H1 (cell line): Measurements from ENCODE around the gene DEDD2. TPM values are rescaled to one million over a fixed set of nuclear protein-coding genes. Genes with fewer than 3 reads are reported as not detected.

Source experiments
- CTCF ChIA-PET: fragments of 300-600 bp; sonication (Branson Sonifier 250); formaldehyde crosslinking; loops from one replicate; lab custom pipeline; 2021; ENCODE audit not compliant: partially characterized antibody; lab: Charles Lee
- POLR2A ChIA-PET: fragments of 300-600 bp; sonication (Branson Sonifier 250); formaldehyde crosslinking; loops from one replicate; lab custom pipeline; 2021; ENCODE audit warnings: inconsistent platforms; ENCODE audit not compliant: partially characterized antibody; lab: Charles Lee
- DNase-seq, 2 experiments: peaks; one replicate each; pipeline versions ENCODE4 v3.0.0 to v3.0.0-alpha.2; 2010 to 2022; ENCODE audit warnings: low spot score in 2 of 2, low read depth in 1 of 2, mixed read lengths in 1 of 2
- FAIRE-seq: peaks from 2 replicates; lab custom pipeline; 2011; peaks lifted over from hg19 to GRCh38; lab: Jason Lieb, UNC
- H2AFZ ChIP-seq: 2 replicates; pipeline ENCODE4 v1.8.1; 2012; ENCODE audit warnings: low read length, inconsistent platforms
- H2AK5ac ChIP-seq: 2 replicates; pipeline ENCODE4 v1.6.1; 2013; ENCODE audit warnings: low read depth, low read length
- H2BK120ac ChIP-seq: replicated peaks from 2 replicates; pipeline ENCODE3; 2013; ENCODE audit warnings: low read depth, low read length, inconsistent platforms
- H2BK12ac ChIP-seq: 2 replicates; pipeline ENCODE4 v1.6.1; 2013; ENCODE audit warnings: low read depth, low read length
- H2BK15ac ChIP-seq: 2 replicates; pipeline ENCODE4 v1.6.1; 2013; ENCODE audit warnings: low read length
- H2BK20ac ChIP-seq: 2 replicates; pipeline ENCODE4 v1.6.1; 2013; ENCODE audit warnings: low read length
- H2BK5ac ChIP-seq: 2 replicates; pipeline ENCODE4 v1.6.1; 2013; ENCODE audit warnings: low read depth, low read length
- H3K14ac ChIP-seq: 2 replicates; pipeline ENCODE4 v1.6.1; 2013; ENCODE audit warnings: inconsistent platforms; ENCODE audit not compliant: insufficient read length
- H3K18ac ChIP-seq: 2 replicates; pipeline ENCODE4 v1.6.1; 2013; ENCODE audit warnings: low read length; ENCODE audit errors: extremely low read depth
- H3K23ac ChIP-seq: 2 replicates; pipeline ENCODE4 v1.6.1; 2013; ENCODE audit warnings: inconsistent platforms; ENCODE audit not compliant: insufficient read length
- H3K23me2 ChIP-seq: 2 replicates; pipeline ENCODE4 v1.6.1; 2013; ENCODE audit warnings: low read depth, low read length
- H3K27ac ChIP-seq: 2 replicates; pipeline ENCODE4 v1.6.1; 2011; ENCODE audit warnings: low read depth, low read length, inconsistent platforms
- H3K27me3 ChIP-seq, 4 experiments: replicated peaks in 1 of 4; 1 replicate in 1 of 4; 2 replicates in 3 of 4; pipeline versions ENCODE4 v1.6.1 to v1.8.1; 2011 to 2013; ENCODE audit warnings: low read length in 3 of 4, mild to moderate bottlenecking in 3 of 4, inconsistent platforms in 2 of 4, mixed read lengths in 2 of 4, moderate library complexity in 1 of 4; ENCODE audit not compliant: control insufficient read depth in 3 of 4, insufficient read depth in 3 of 4; ENCODE audit errors: extremely low read depth in 1 of 4
- H3K36me3 ChIP-seq, 4 experiments: 2 replicates each; pipeline versions ENCODE4 v1.6.1 to v1.8.1; 2011 to 2013; ENCODE audit warnings: mild to moderate bottlenecking in 4 of 4, low read length in 3 of 4, moderate library complexity in 2 of 4, control low read depth in 1 of 4, inconsistent platforms in 1 of 4; ENCODE audit not compliant: insufficient read depth in 4 of 4, control insufficient read depth in 2 of 4
- H3K4ac ChIP-seq: replicated peaks from 2 replicates; pipeline ENCODE3; 2013; ENCODE audit warnings: low read length, low read depth, mixed read lengths, inconsistent platforms; ENCODE audit not compliant: insufficient read length
- H3K4me1 ChIP-seq, 4 experiments: replicated peaks in 1 of 4; 1 replicate in 1 of 4; 2 replicates in 3 of 4; pipeline versions ENCODE4 v1.6.1 to v1.8.1; 2011 to 2013; ENCODE audit warnings: low read length in 3 of 4, inconsistent platforms in 2 of 4, mixed read lengths in 1 of 4; ENCODE audit not compliant: insufficient read depth in 4 of 4, control insufficient read depth in 3 of 4
- H3K4me2 ChIP-seq, 2 experiments: 2 replicates each; pipeline versions ENCODE4 v1.6.1 to v1.8.1; 2011 to 2013; ENCODE audit warnings: low read depth in 2 of 2, low read length in 2 of 2, control low read depth in 1 of 2, inconsistent platforms in 1 of 2, mild to moderate bottlenecking in 1 of 2; ENCODE audit not compliant: insufficient read depth in 1 of 2
- H3K4me3 ChIP-seq, 4 experiments: fragments of 200-600, 300-600 bp in 1 of 4; sonication (generic), shearing (Covaris generic), sonication (Bioruptor Twin) in 1 of 4; 2 replicates each; pipeline versions ENCODE4 v1.5.1 to v1.8.1; 2011 to 2016; ENCODE audit warnings: low read length in 4 of 4, low read depth in 3 of 4, control low read depth in 2 of 4, inconsistent platforms in 2 of 4, mild to moderate bottlenecking in 2 of 4, mixed read lengths in 1 of 4, moderate library complexity in 1 of 4; ENCODE audit not compliant: insufficient read depth in 2 of 4; ENCODE audit errors: extremely low read depth in 1 of 4
- H3K56ac ChIP-seq: replicated peaks from 2 replicates; pipeline ENCODE3; 2013; ENCODE audit warnings: low read depth, mild to moderate bottlenecking, mixed read lengths, low read length, inconsistent platforms; ENCODE audit not compliant: insufficient read length
- H3K79me1 ChIP-seq: 2 replicates; pipeline ENCODE4 v1.6.1; 2013; ENCODE audit warnings: low read depth, low read length, control low read depth
- H3K79me2 ChIP-seq, 2 experiments: 2 replicates each; pipeline versions ENCODE4 v1.6.1 to v1.8.1; 2012 to 2013; ENCODE audit warnings: low read length in 2 of 2, mild to moderate bottlenecking in 2 of 2, inconsistent platforms in 1 of 2; ENCODE audit not compliant: insufficient read depth in 2 of 2, control insufficient read depth in 1 of 2
- H3K9ac ChIP-seq, 4 experiments: replicated peaks in 1 of 4; 1 replicate in 1 of 4; 2 replicates in 3 of 4; pipeline versions ENCODE4 v1.6.1 to v1.8.1; 2011 to 2013; ENCODE audit warnings: low read depth in 3 of 4, low read length in 3 of 4, control low read depth in 2 of 4, mild to moderate bottlenecking in 2 of 4, moderate library complexity in 2 of 4, inconsistent platforms in 1 of 4; ENCODE audit errors: extremely low read depth in 1 of 4
- H3K9me3 ChIP-seq, 2 experiments: 2 replicates each; pipeline versions ENCODE4 v1.6.1 to v1.8.1; 2012 to 2013; ENCODE audit warnings: mild to moderate bottlenecking in 2 of 2, moderate library complexity in 2 of 2, control low read depth in 1 of 2, inconsistent platforms in 1 of 2, low read depth in 1 of 2, low read length in 1 of 2, mixed read lengths in 1 of 2; ENCODE audit not compliant: insufficient read depth in 2 of 2
- H4K20me1 ChIP-seq, 2 experiments: replicated peaks in 1 of 2; 2 replicates each; pipeline versions ENCODE3 to v1.8.1; 2011 to 2013; ENCODE audit warnings: inconsistent platforms in 2 of 2, low read length in 2 of 2, mild to moderate bottlenecking in 1 of 2; ENCODE audit not compliant: insufficient read depth in 2 of 2, control insufficient read depth in 1 of 2
- H4K5ac ChIP-seq: 2 replicates; pipeline ENCODE4 v1.6.1; 2013; ENCODE audit warnings: low read length, low read depth, mixed read lengths, inconsistent platforms; ENCODE audit not compliant: insufficient read length
- H4K8ac ChIP-seq: 2 replicates; pipeline ENCODE4 v1.8.0; 2013; ENCODE audit warnings: mild to moderate bottlenecking, moderate library complexity, low read length, inconsistent platforms; ENCODE audit not compliant: insufficient read depth; ENCODE audit errors: extremely low read depth
- H4K91ac ChIP-seq: replicated peaks from 2 replicates; pipeline ENCODE3; 2013; ENCODE audit warnings: low read length, mixed read lengths, inconsistent platforms; ENCODE audit not compliant: insufficient read length
- BACH1 ChIP-seq: IDR thresholded peaks from 2 replicates; pipeline ENCODE4 v1.6.1; 2012; ENCODE audit warnings: low read length, improper control_type of control experiment
- BRCA1 ChIP-seq: IDR thresholded peaks from 2 replicates; pipeline ENCODE4 v1.6.1; 2012; ENCODE audit warnings: low read depth, low read length, improper control_type of control experiment
- CHD1 ChIP-seq: IDR thresholded peaks from 2 replicates; pipeline ENCODE4 v1.6.1; 2012; ENCODE audit warnings: low read depth, low read length, improper control_type of control experiment
- CTCF ChIP-seq, 3 experiments: IDR thresholded peaks; 1 replicate in 2 of 3; 2 replicates in 1 of 3; pipeline versions ENCODE4 v1.5.1 to v1.6.1; 2011; ENCODE audit warnings: low read length in 3 of 3, mild to moderate bottlenecking in 3 of 3, inconsistent platforms in 2 of 3, low read depth in 1 of 3, moderate library complexity in 1 of 3; ENCODE audit not compliant: insufficient read depth in 1 of 3; ENCODE audit errors: control extremely low read depth in 1 of 3
- EGR1 ChIP-seq: IDR thresholded peaks from 2 replicates; pipeline ENCODE4 v1.6.1; 2011; ENCODE audit warnings: low read depth, low read length, borderline replicate concordance
- RAD21 ChIP-seq, 2 experiments: IDR thresholded peaks in 1 of 2; conservative IDR thresholded peaks in 1 of 2; 2 replicates each; pipeline ENCODE4 v1.6.1; 2011; ENCODE audit warnings: low read depth in 2 of 2, low read length in 2 of 2, improper control_type of control experiment in 1 of 2, inconsistent platforms in 1 of 2, mild to moderate bottlenecking in 1 of 2, moderate library complexity in 1 of 2
- RXRA ChIP-seq: IDR thresholded peaks from 2 replicates; pipeline ENCODE4 v1.6.1; 2011; ENCODE audit warnings: low read depth, mild to moderate bottlenecking, low read length, moderate library complexity; ENCODE audit not compliant: insufficient read depth
- SIN3A ChIP-seq, 2 experiments: IDR thresholded peaks in 1 of 2; conservative IDR thresholded peaks in 1 of 2; 2 replicates each; pipeline ENCODE4 v1.6.1; 2011 to 2012; ENCODE audit warnings: low read length in 2 of 2, improper control_type of control experiment in 1 of 2, low read depth in 1 of 2, mild to moderate bottlenecking in 1 of 2
- YY1 ChIP-seq: IDR thresholded peaks from 2 replicates; pipeline ENCODE4 v1.6.1; 2011; ENCODE audit warnings: low read depth, mild to moderate bottlenecking, low read length
- WGBS, 2 experiments: shearing (Covaris generic) in 1 of 2; methylation state at CpG; one replicate each; pipeline versions ENCODE4 v1.1.6 to v1.1.7; 2013 to 2015; ENCODE audit warnings: low lambda C conversion rate in 2 of 2, mixed read lengths in 2 of 2, inconsistent platforms in 1 of 2, low coverage in 1 of 2, missing lambda C conversion rate in 1 of 2; ENCODE audit not compliant: insufficient replicate concordance in 2 of 2, insufficient coverage in 1 of 2, insufficient read length in 1 of 2; ENCODE audit errors: extremely low coverage in 1 of 2, missing lambda C conversion rate in 1 of 2; 5-methylcytosine and 5-hydroxymethylcytosine counted together
- polyA plus RNA-seq, 7 experiments: library from polyadenylated mRNA; depleted of rRNA in 3 of 7; stranded (reverse) in 5 of 7; unstranded in 2 of 7; fragments of >200 nt in 5 of 7; fragments of 200-250 nt in 2 of 7; gene quantifications; 1 replicate in 5 of 7; 2 replicates in 1 of 7; 4 replicates in 1 of 7; pipeline versions ENCODE4 v1.2.1 to v1.2.3, GENCODE V29; 2011 to 2013; ENCODE audit warnings: missing spikeins in 2 of 7, mixed read lengths in 2 of 7
- total RNA-seq: library from RNA; stranded (reverse); fragmentation: NEBNext Ultra II Directional; extraction: Animal tissue kit (Norgen Biotek cat#: 25700); gene quantifications from 2 replicates; pipeline ENCODE4 v1.2.1, GENCODE V29; 2021

The DEDD2 gene
- total and polyA plus RNA-seq, 2 of the 8 experiments (the other 6 are each of a cell fraction or from before 2014, with no cell fraction given): 37.8 to 65.0 TPM

GRCh38 chr19:42204664-42205063 is 12.8 kb downstream of the DEDD2 start:
- Histone ChIP-seq H3K79me2 (peaks cover 0 to 42% of the 10 kb centered on the region in 2 experiments; a peak in 2 of 4 replicates), H3K23me2 (no peaks in the 10 kb centered on the region), H3K4ac (no peak overlapping the region), H3K23ac (no peak overlapping the region), H3K18ac (no peak overlapping the region), H3K4me3 (peak overlapping the region in 1 of 4 experiments; percentile 24; a peak in 1 of 8 replicates), H3K9me3 (no peaks in the 10 kb centered on the region), H3K56ac (no peak overlapping the region), H2AK5ac (no peak overlapping the region), H2BK5ac (no peak overlapping the region), H4K20me1 (peaks cover 9 to 37% of the 10 kb centered on the region in 2 experiments), H3K36me3 (peaks cover 10 to 67% (median 20%) of the 10 kb centered on the region in 4 experiments; a peak in 7 of 8 replicates), H3K27ac (no peak overlapping the region), H2BK15ac (no peak overlapping the region), H2BK12ac (no peak overlapping the region), H4K5ac (no peak overlapping the region), H2AFZ (no peak overlapping the region), H2BK120ac (no peak overlapping the region), H4K91ac (no peak overlapping the region), H4K8ac (no peak overlapping the region), H3K4me1 (peaks cover 0 to 12% (median 4%) of the 10 kb centered on the region in 4 experiments; a peak in 3 of 7 replicates), H3K9ac (no peak overlapping the region; a peak in 1 of 7 replicates), H3K27me3 (no peaks in the 10 kb centered on the region), H2BK20ac (no peak overlapping the region), H3K79me1 (peaks cover 18% of the 10 kb centered on the region), H3K4me2 (no peak overlapping the region; a peak in 1 of 4 replicates), H3K14ac (no peak overlapping the region)
- ChIA-PET CTCF (interaction anchor here (0.8 to 1.7 kb wide), 5 partner anchors 10 to 176 kb away, joined by 3 to 5 read pairs (median 3); no protein-coding TSS in a partner anchor), POLR2A (interaction anchor here (0.5 to 1.9 kb wide), 4 partner anchors 12 to 39 kb away, joined by 3 to 7 read pairs (median 4); partner anchors contain the start of gene ZNF526)
- DNase-seq: no peak
- FAIRE-seq: peak; percentile 42
- WGBS, 2 experiments: 71% methylated on average over 4 of the region's 6 CpGs; no CpG with 5 or more reads in 1 of the 2 experiments
- TF ChIP-seq CTCF (IDR thresholded peaks at IDR 0.05; ENCODE audit: control extremely low read depth in 1 of 3, insufficient read depth in 1 of 3, low read depth in 1 of 3, low read length in 3 of 3) (peak; percentile 9 to 33 (median 11); a peak in 3 of 4 replicates), BACH1 (no peak), EGR1 (peak; percentile 19; the same call in 1 of the 2 replicates), SIN3A (conservative IDR thresholded peaks at IDR 0.05 in 1 of 2, IDR thresholded peaks at IDR 0.05 in 1 of 2; ENCODE audit: low read depth in 1 of 2, low read length in 2 of 2) (0 out of 4 replicates have a peak, but pooled peaks of 1 of the 2 experiments have one; percentile 14), BRCA1 (no peak), YY1 (0 out of 2 replicates have a peak, but pooled peaks have one; percentile 14), RXRA (no peak), RAD21 (IDR thresholded peaks at IDR 0.05 in 1 of 2, conservative IDR thresholded peaks at IDR 0.05 in 1 of 2; ENCODE audit: low read depth in 2 of 2, low read length in 2 of 2) (peak in 1 of 2 experiments; percentile 13; a peak in 1 of 4 replicates), CHD1 (no peak)
